Tibial artery (tissue), 4 donors: ENCODE results near the gene LOC101059915.
"Not testable (repeated sequence)": the region's sequence is repeated elsewhere in the genome, so short reads cannot be mapped to it uniquely, and the experiment has no call there.

Experiments used
- DNase-seq, 2 donors: peaks; one replicate each; pipeline ENCODE4 v3.0.0-alpha.2; 2019
- H3K27ac ChIP-seq, 2 donors: fragments of 200-600 bp; sonication (generic) in 1 of 2; 1 replicate in 1 of 2; 2 replicates in 1 of 2; pipeline ENCODE4 v1.5.1; 2018 to 2019; ENCODE audit warnings: mild to moderate bottlenecking in 1 of 2
- H3K27me3 ChIP-seq, 2 donors: fragments of 200-600 bp; sonication (generic) in 1 of 2; one replicate each; pipeline versions ENCODE4 v1.5.1 to v1.6.0; 2016 to 2019
- H3K36me3 ChIP-seq, 3 donors: fragments of 200-600 bp; sonication (generic) in 2 of 3; one replicate each; pipeline ENCODE4 v1.5.1; 2016 to 2019; ENCODE audit warnings: mild to moderate bottlenecking in 2 of 3
- H3K4me1 ChIP-seq, 4 donors: fragments of 200-600 bp; sonication (generic) in 2 of 4; 1 replicate in 3 of 4; 2 replicates in 1 of 4; pipeline ENCODE4 v1.5.1; 2016 to 2019
- H3K4me3 ChIP-seq, 2 donors: fragments of 200-600 bp; sonication (generic) in 1 of 2; 1 replicate in 1 of 2; 2 replicates in 1 of 2; pipeline ENCODE4 v1.5.1; 2018 to 2019; ENCODE audit warnings: mild to moderate bottlenecking in 2 of 2
- H3K9me3 ChIP-seq, 3 donors: fragments of 200-600 bp; sonication (generic) in 1 of 3; one replicate each; pipeline ENCODE4 v1.5.1; 2016 to 2019
- intact Hi-C: fragments of 100-400 bp; cut with DNase I; formaldehyde crosslinking; loops from one replicate; pipeline ENCODE4 v1.15.0; 2023; ENCODE audit warnings: low total_unique reads
- TF ChIP-seq, protein P1 (sequence below), 2 experiments: fragments of 200-600 bp in 1 of 2; fragments of 450-650 bp in 1 of 2; IDR thresholded peaks; one replicate each; pipeline ENCODE4 v1.5.1; 2017 to 2019; ENCODE audit warnings: antibody characterized with exemption in 2 of 2, mild to moderate bottlenecking in 1 of 2, moderate library complexity in 1 of 2

LOC101059915 gene

GRCh38 chrX:71659342-71659741, 8.0 kb upstream of the LOC101059915 start:
- Histone ChIP-seq H3K9me3 (no peaks in the 10 kb centered on the region), H3K27ac (no peak overlapping the region), H3K4me1 (no peaks in the 10 kb centered on the region), H3K36me3 (no peaks in the 10 kb centered on the region), H3K4me3 (no peak overlapping the region), H3K27me3 (no peaks in the 10 kb centered on the region)
- DNase-seq: no peak
- intact Hi-C loops: no loop called here
- TF ChIP-seq, protein P1, sequence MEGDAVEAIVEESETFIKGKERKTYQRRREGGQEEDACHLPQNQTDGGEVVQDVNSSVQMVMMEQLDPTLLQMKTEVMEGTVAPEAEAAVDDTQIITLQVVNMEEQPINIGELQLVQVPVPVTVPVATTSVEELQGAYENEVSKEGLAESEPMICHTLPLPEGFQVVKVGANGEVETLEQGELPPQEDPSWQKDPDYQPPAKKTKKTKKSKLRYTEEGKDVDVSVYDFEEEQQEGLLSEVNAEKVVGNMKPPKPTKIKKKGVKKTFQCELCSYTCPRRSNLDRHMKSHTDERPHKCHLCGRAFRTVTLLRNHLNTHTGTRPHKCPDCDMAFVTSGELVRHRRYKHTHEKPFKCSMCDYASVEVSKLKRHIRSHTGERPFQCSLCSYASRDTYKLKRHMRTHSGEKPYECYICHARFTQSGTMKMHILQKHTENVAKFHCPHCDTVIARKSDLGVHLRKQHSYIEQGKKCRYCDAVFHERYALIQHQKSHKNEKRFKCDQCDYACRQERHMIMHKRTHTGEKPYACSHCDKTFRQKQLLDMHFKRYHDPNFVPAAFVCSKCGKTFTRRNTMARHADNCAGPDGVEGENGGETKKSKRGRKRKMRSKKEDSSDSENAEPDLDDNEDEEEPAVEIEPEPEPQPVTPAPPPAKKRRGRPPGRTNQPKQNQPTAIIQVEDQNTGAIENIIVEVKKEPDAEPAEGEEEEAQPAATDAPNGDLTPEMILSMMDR (IDR thresholded peaks at IDR 0.05): no peak

DNA sequence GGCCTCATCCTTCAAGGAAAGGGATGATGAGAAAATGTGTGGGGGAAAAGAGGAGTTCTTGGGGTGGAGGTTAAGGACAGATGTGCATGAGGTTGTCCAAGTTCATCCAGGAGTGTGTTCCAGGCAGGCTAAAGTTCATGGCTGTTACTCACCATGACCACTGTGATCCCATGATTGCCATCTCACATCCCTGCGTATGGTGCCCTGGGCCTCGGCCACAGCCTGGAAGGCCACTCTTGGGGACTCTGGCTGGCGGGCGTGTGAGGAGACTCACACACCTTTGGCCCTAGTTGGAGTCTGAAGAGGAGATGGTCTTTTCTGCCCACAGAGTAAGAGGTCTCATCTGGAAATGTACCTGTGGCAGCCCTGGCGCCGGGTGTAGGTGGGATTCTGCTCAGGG, 7.4 kb upstream of the LOC101059915 start:
- H3K4me3 ChIP-seq: no peak overlapping the region
- DNase-seq: no peak
- H3K4me1 ChIP-seq: no peaks in the 10 kb centered on the region
- no peak overlapping the region for H3K27ac ChIP-seq
- TF ChIP-seq, protein P1 (IDR thresholded peaks at IDR 0.05): no peak
- intact Hi-C loops: no loop called here
- H3K36me3 ChIP-seq: no peaks in the 10 kb centered on the region
- H3K9me3 ChIP-seq: no peaks in the 10 kb centered on the region
- H3K27me3 ChIP-seq: no peaks in the 10 kb centered on the region

GRCh38 chrX:71660562-71661416, 6.6 kb upstream of the LOC101059915 start:
- Histone ChIP-seq H3K4me3 (no peak overlapping the region), H3K36me3 (no peaks in the 10 kb centered on the region), H3K27ac (no peak overlapping the region), H3K27me3 (no peaks in the 10 kb centered on the region), H3K9me3 (no peaks in the 10 kb centered on the region), H3K4me1 (no peaks in the 10 kb centered on the region)
- intact Hi-C loops: no loop called here
- TF ChIP-seq, protein P1 (IDR thresholded peaks at IDR 0.05): no peak
- no peak for DNase-seq

- no peaks in the 10 kb centered on the region for H3K27me3 ChIP-seq
- no peaks in the 10 kb centered on the region for H3K36me3 ChIP-seq
- H3K27ac ChIP-seq: no peak overlapping the region
- H3K4me1 ChIP-seq: no peaks in the 10 kb centered on the region
- intact Hi-C loops: no loop called here
- no peaks in the 10 kb centered on the region for H3K9me3 ChIP-seq
- TF ChIP-seq, protein P1 (IDR thresholded peaks at IDR 0.05): no peak
- no peak overlapping the region for H3K4me3 ChIP-seq
- no peak for DNase-seq
Measured at GRCh38 chrX:71661919-71662318, 5.4 kb upstream of the LOC101059915 start.

- H3K4me1 ChIP-seq: not testable (repeated sequence)
Measured at GRCh38 chrX:71662654-71663053, 4.7 kb upstream of the LOC101059915 start.

GRCh38 chrX:71663238-71663637, 4.1 kb upstream of the LOC101059915 start:
- H3K9me3 ChIP-seq, H3K4me1 ChIP-seq, intact Hi-C loops, H3K27me3 ChIP-seq, DNase-seq, H3K27ac ChIP-seq, H3K4me3 ChIP-seq, H3K36me3 ChIP-seq: not testable (repeated sequence)

More at GRCh38 chrX:71662654-71663053, 4.7 kb upstream of the LOC101059915 start:
- H3K9me3 ChIP-seq, intact Hi-C loops, H3K36me3 ChIP-seq, H3K27ac ChIP-seq, H3K27me3 ChIP-seq, DNase-seq, H3K4me3 ChIP-seq: not testable (repeated sequence)

- H3K27me3 ChIP-seq, DNase-seq, H3K4me3 ChIP-seq, intact Hi-C loops, H3K36me3 ChIP-seq, H3K27ac ChIP-seq, H3K9me3 ChIP-seq, H3K4me1 ChIP-seq: not testable (repeated sequence)
Measured at GRCh38 chrX:71664202-71664601, 3.1 kb upstream of the LOC101059915 start.
